Stimulated activated CD8-positive, alpha-beta memory T cell treated with anti-CD3 and anti-CD28 coated beads, Interleukin-12 subunit alpha, Interleukin-12 subunit beta, amount 100 ng/mL, for 1 hour (primary cell): Measurements from ENCODE around the gene GYPC.

Experiments used
- DNase-seq: peaks from one replicate; pipeline ENCODE4 v3.0.0-alpha.2; 2020; ENCODE audit warnings: low read depth

Gene GYPC

GRCh38 chr2:126650994-126651393 is 5.0 kb upstream of the GYPC start:
- DNase-seq, result no peak

DNA sequence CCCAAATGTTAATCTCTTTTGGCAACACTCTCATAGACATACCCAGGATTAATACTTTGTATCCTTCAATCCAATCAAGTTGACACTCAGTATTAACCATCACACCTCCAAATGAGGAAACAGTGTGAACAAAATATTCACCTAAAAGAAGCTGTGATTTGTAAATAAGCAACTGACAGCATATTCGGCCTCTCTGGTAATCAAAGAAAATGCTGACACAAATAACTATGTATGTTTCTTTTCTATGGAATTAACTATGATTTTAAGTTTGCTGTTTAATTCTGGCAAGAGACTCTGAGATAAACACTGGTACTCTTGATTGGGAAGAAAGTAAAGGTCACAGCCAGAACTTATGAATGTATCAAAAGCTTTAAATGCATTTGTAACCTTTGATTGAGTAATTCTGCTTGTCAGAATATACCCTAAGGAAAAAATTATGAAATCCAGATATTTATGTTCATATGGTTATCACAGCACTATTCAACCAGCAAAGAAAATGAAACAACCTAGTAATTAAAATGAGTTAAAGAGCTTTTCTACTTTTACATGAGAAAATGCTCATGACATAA is 3.6 kb upstream of the GYPC start:
- no peak for DNase-seq

DNA sequence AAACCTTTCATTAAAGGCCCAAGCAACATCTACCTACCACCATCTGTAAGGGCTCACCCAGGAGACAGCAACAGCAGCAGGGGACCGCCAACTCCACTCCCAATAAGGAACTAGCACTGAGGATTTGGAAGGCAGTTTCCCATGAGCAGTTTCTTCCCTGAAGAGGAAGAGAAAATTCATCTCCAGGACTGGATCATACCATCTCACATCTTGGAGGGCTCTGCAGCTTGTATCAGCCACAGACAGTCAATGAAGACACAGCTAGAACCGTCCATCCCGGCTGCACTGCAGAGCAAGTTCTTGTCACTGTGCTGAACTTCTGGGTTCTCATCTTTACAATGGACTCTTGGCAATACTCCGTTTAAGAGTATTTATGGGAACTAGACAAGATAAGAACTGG is 2.8 kb upstream of the GYPC start:
- DNase-seq, result no peak

DNA sequence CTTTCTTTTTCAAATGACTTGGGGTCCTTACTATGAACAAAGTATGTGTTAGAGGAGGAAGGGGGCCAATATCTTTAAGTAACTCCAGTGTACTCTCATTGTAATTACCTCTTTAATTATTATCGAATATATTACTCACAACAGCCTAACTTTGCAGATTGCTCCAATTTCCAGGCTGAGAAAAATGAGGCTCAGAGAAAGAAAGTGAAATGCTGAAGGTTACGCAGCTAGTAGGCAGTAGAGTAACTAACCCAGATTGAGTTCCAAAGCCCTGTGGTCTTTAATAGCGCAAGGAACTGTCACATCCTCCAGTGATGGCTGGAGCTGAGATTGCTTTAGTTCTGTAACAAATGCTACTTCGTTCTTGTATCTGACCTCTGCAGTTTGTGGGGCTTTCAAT is 2.2 kb upstream of the GYPC start:
- no peak for DNase-seq

GRCh38 chr2:126655051-126655450 is 907 bp upstream of the GYPC start:
- no peak for DNase-seq

GRCh38 chr2:126656431-126657147 is 631 bp downstream of the GYPC start:
- no peak for DNase-seq

DNA sequence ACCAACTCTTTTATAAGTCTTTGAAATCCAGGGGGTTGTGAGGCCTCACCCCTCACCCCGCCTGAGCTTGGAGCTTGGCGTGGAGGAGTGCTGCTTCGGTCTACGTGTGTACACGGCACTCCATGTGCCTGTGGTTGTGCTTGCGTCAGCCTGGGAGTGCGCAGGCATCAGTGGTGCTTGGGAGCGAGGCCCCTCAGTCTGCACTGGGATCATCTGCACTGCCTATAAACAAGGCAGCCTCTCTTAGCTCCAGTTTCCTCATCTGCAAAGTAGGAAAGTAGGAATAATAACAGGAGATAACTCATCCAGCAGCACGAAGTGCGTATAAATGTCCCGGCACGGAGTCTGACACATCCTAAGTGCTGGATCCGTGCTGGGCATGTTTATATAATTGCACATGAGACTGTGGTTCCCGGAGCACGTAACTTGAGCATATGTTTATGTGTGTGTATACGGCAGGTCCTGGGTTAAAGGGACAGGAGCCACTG is 1.2 kb downstream of the GYPC start:
- no peak for DNase-seq

DNA sequence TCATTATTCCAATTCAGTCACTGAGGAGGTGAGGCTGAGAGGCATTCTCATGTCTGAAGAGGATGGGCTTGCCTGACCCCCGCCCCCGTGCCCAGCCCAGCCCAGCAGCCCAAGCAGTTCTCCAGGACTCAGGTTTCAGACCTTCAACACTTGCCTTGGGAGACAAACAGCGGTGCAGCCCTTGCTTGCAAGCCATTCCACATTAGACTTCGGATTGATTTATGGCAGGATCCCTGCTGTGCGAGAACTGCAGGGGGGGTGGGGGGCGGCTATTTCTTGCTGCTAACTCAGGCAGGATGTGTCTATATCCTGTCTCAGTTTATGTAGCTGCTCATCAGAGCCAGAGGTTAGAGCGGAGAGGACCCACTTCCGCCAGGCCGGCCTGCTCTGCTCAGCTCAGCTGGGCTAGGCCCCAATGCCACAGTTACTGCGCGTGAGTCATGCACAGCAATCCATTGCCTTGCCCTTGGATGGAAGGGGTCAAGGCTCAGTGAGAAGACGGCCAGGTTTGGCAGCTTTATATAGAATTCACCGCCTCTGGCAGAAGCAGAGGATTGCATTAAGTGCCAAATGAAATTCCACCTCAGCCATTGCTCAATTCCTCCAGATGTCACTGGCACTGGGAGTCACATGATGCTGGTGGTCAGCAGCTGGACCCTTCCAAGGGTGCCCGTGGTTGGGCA is 1.8 kb downstream of the GYPC start:
- DNase-seq, result peak; percentile 45

- DNase-seq, result no peak
Observed at GRCh38 chr2:126658319-126658904, 2.5 kb downstream of the GYPC start.

DNA sequence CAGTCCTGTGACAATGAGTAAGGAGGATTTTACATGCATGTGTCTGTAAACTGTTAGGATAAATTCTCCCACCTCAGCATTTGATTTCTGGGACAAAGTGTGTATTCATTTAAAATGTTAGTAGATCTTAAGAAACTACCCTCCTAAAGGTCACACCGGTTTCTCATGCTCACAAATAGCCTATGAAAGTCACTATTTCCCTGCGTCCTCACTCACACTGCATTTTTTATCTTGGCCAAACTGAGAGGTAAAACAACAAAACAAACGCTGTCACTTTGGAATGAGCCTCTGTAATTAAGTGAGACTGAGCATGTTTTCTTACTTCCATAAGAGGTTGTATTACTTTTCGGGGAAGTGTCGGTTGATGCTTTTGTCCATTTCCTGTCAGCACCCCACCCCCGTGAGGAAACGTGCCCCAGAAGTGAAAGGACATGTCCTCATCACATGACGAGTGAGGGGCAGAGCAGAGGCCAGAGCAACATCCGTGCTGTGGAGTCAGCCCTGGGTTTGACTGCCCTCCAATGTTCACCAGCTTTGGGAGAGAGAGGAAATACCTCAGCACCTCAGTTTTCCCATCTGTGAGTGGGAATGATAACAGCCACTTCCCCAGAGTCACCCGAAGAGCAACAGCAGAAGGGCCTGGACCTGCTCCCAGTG is 3.1 kb downstream of the GYPC start:
- DNase-seq, result no peak

DNA sequence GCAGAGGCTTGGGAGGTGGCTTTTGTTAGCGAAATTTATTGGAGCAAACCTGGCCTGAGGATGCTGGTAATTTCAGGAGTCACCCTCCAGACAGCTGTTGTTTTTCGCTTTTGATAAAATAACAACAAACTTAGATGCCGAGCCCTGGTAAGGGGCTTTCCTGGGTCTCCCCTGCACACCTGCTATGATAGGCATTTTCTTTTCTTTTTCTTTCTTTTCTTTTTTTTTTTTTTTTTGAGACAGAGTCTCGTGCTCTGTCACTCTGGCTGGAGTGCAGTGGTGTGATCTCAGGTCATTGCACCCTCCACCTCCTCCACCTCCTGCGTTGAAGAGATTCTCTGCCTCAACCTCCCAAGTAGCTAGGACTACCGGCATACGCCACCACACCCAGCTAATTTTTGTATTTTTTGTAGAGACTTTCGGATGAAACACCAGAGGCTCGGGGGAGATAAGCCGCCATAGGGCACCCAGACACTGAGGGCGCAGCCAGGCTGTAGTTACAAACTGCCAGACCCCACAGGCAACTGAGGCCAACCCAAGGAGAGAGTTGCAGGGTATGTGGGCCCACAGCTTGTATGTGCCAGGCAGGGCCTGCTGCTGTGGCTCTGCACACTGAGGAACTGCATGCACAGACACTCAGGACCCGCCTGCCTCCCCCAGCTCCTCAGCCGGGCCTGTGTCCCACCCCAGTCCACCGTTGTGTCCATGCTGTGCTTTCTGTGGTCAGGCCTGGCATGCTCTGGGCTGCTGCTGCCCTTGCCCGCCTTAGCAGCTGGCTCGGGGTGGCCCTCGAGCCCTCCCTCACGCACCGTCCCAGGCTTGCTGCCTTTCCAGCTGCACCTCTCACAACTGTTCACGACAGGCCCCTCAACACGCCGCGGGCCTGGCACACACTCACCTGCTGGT is 3.9 kb downstream of the GYPC start:
- no peak for DNase-seq

GRCh38 chr2:126660971-126661370 is 5.0 kb downstream of the GYPC start:
- DNase-seq, result no peak

- no peak for DNase-seq
Observed at GRCh38 chr2:126661702-126662500, 5.9 kb downstream of the GYPC start.

- no peak for DNase-seq
Observed at GRCh38 chr2:126662621-126663020, 6.7 kb downstream of the GYPC start.

GRCh38 chr2:126663184-126663963 is 7.4 kb downstream of the GYPC start:
- no peak for DNase-seq

GRCh38 chr2:126664234-126664633 is 8.3 kb downstream of the GYPC start:
- DNase-seq, result no peak

- DNase-seq, result no peak
Observed at GRCh38 chr2:126664639-126665038, 8.7 kb downstream of the GYPC start.

DNA sequence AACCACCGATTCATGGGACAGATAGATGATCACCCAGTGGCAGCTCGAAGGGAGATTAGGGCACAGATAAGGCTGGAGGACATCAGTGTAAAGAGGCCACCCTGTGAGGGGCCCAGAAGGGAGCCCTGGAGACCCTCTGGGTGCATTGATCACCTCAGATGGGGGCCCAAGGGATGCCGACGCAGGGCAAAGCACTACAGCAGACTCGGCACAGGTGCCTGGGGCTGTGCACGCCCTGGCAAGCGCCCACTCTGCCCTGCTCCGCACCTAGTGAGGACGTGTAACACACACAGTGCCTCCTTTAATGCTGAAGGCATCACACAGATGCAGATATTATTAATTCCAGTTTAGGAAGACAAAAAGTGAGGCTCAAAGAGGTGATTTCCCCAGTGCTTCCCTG is 9.5 kb downstream of the GYPC start:
- DNase-seq, result no peak

DNA sequence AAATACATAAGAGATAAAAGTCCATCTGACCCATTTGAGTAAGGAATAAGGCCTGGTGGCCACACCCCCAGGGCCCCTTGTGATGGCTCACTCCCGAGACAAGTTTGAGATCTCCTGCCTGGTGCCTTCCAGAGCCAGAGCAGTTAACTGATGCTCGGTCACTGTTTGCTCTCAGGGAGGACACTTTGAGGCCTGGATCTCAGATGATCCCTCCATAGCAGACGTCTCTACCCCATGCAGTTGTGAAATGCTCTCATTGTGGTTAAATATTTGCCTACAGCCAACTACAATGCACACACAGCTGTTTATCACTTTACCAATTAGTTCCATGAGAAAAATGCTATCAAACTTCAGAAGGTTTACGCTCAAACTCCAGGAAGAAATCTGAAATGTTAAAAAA is 12.3 kb downstream of the GYPC start:
- DNase-seq, result no peak

GRCh38 chr2:126669772-126670171 is 13.8 kb downstream of the GYPC start:
- DNase-seq, result no peak
